Naive thymus-derived CD4-positive, alpha-beta T cell (primary cell): ENCODE results near the gene HTR1B. TPM values are rescaled to one million over a fixed set of nuclear protein-coding genes. Genes with fewer than 3 reads are reported as not detected.

Experiments
- ATAC-seq: fragments of 150-1000 bp; cut with Tn5 transposase; 2 replicates; pipeline ENCODE4 v1.10.0; 2021; ENCODE audit warnings: mild to moderate bottlenecking, moderate library complexity
- CTCF ChIA-PET: fragments of 350-600 bp; sonication (Branson Sonifier 250); formaldehyde crosslinking; loops from one replicate; lab custom pipeline; 2021; ENCODE audit warnings: antibody characterized with exemption; lab: Charles Lee
- POLR2A ChIA-PET: fragments of 350-600 bp; sonication (Branson Sonifier 250); formaldehyde crosslinking; loops from one replicate; lab custom pipeline; 2021; ENCODE audit warnings: antibody characterized with exemption, inconsistent platforms; lab: Charles Lee
- DNase-seq, 9 donors: peaks; one replicate each; pipeline versions ENCODE4 v3.0.0 to v3.0.0-alpha.2; 2020 to 2022; ENCODE audit warnings: mixed read lengths in 1 of 9
- H3K27ac ChIP-seq: one replicate; pipeline ENCODE4 v1.7.0; 2013; ENCODE audit warnings: mild to moderate bottlenecking, low read depth, low read length, moderate library complexity
- H3K27me3 ChIP-seq, 2 donors: one replicate each; pipeline ENCODE4 v1.7.0; 2013; ENCODE audit warnings: low read length in 2 of 2, mild to moderate bottlenecking in 2 of 2, moderate library complexity in 2 of 2; ENCODE audit not compliant: control insufficient read depth in 2 of 2, insufficient read depth in 2 of 2
- H3K36me3 ChIP-seq, 3 experiments: 1 replicate in 2 of 3; 2 replicates in 1 of 3; pipeline ENCODE4 v1.7.0; 2013; ENCODE audit warnings: low read length in 3 of 3, mild to moderate bottlenecking in 3 of 3, moderate library complexity in 1 of 3; ENCODE audit not compliant: insufficient read depth in 3 of 3, control insufficient read depth in 2 of 3
- H3K4me1 ChIP-seq, 2 donors: one replicate each; pipeline ENCODE4 v1.7.0; 2013; ENCODE audit warnings: low read length in 2 of 2, mild to moderate bottlenecking in 2 of 2, moderate library complexity in 1 of 2; ENCODE audit not compliant: control insufficient read depth in 2 of 2, insufficient read depth in 2 of 2
- H3K4me3 ChIP-seq: 2 replicates; pipeline ENCODE4 v1.7.0; 2013; ENCODE audit warnings: mild to moderate bottlenecking, low read length
- H3K9me3 ChIP-seq, 3 experiments: 1 replicate in 2 of 3; 2 replicates in 1 of 3; pipeline ENCODE4 v1.7.0; 2013; ENCODE audit warnings: low read length in 3 of 3; ENCODE audit not compliant: control insufficient read depth in 2 of 3
- H3K27ac Mint-ChIP-seq, 9 donors: one replicate each; pipeline ENCODE4 v1.8.0; 2020 to 2022; ENCODE audit warnings: mixed read lengths in 9 of 9, mild to moderate bottlenecking in 8 of 9, moderate library complexity in 5 of 9, inconsistent platforms in 2 of 9
- H3K27me3 Mint-ChIP-seq, 5 donors: one replicate each; pipeline ENCODE4 v1.8.0; 2021 to 2022; ENCODE audit warnings: mixed read lengths in 5 of 5, mild to moderate bottlenecking in 1 of 5
- H3K36me3 Mint-ChIP-seq, 5 donors: one replicate each; pipeline ENCODE4 v1.8.0; 2020 to 2022; ENCODE audit warnings: mixed read lengths in 5 of 5, mild to moderate bottlenecking in 3 of 5, inconsistent platforms in 1 of 5
- H3K4me1 Mint-ChIP-seq, 7 donors: one replicate each; pipeline ENCODE4 v1.8.0; 2020 to 2022; ENCODE audit warnings: mixed read lengths in 7 of 7, mild to moderate bottlenecking in 3 of 7, inconsistent platforms in 1 of 7
- H3K4me3 Mint-ChIP-seq, 10 donors: one replicate each; pipeline ENCODE4 v1.8.0; 2020 to 2022; ENCODE audit warnings: mild to moderate bottlenecking in 10 of 10, mixed read lengths in 10 of 10, moderate library complexity in 6 of 10, inconsistent platforms in 2 of 10
- H3K9me3 Mint-ChIP-seq, 11 donors: one replicate each; pipeline ENCODE4 v1.8.0; 2020 to 2022; ENCODE audit warnings: mixed read lengths in 11 of 11, mild to moderate bottlenecking in 4 of 11, inconsistent platforms in 1 of 11, moderate library complexity in 1 of 11
- intact Hi-C, 2 donors: fragments of 100-400 bp; cut with micrococcal nuclease; formaldehyde crosslinking; loops; one replicate each; pipeline ENCODE4 v1.15.1; 2023
- polyA plus RNA-seq, 2 donors: library from polyadenylated mRNA; unstranded; fragments of 300-500 nt; fragmentation: Illumina TruSeq; gene quantifications; one replicate each; pipeline ENCODE4 v1.2.3, GENCODE V29; 2021
- total RNA-seq, 6 experiments: library from RNA in 5 of 6; stranded (reverse) in 5 of 6; gene quantifications; 1 replicate in 5 of 6; 2 replicates in 1 of 6; pipeline ENCODE4 v1.2.3 and lab custom pipeline; 2021 to 2026

HTR1B gene, protein sequence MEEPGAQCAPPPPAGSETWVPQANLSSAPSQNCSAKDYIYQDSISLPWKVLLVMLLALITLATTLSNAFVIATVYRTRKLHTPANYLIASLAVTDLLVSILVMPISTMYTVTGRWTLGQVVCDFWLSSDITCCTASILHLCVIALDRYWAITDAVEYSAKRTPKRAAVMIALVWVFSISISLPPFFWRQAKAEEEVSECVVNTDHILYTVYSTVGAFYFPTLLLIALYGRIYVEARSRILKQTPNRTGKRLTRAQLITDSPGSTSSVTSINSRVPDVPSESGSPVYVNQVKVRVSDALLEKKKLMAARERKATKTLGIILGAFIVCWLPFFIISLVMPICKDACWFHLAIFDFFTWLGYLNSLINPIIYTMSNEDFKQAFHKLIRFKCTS
- total RNA-seq (not detected), polyA plus RNA-seq (not detected), total RNA-seq (lab: John Stamatoyannopoulos, UW) (not detected)

DNA sequence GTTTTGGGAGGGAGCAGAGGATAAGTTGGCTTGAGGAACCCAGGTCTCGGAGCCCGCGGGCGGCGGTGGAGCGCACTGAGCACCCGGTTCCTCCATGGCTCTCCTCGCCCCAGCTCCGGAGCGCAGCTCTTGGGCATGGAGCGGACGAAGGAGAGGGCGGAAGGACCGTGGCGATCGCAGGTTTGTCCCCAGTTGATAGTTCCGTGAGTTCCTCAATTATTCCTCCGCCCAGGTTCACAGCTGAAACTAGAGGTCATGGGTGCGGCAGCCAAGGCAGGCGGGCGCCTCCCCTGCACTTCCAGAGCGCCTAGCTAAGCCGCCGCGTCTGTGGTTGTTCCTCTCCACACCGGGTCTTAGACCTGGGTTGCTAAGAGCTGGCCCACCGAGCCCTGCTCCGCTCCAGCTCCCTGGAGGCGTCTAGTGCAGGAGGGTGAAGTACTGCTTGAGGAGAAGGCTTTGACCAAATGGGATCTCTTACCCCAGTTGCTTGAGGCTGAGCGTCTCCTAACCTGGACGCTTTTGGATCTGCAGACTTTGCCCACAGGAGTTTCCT is at the start of gene HTR1B:
HTR1B (minus strand) TSS at position 184 of the 553 bp plus-strand sequence; CDS start at position 96, 88 bp downstream.
- Mint-ChIP-seq H3K36me3 (peaks cover 0 to 10% (median 0%) of the 10 kb centered on the region in 5 donors), H3K27me3 (peaks cover 52 to 72% (median 62%) of the 10 kb centered on the region in 5 donors), H3K27ac (no peak within 1 kb of the TSS), H3K4me3 (peak within 1 kb of the TSS in 8 of 10 donors; percentile 16 to 78 (median 46)), H3K9me3 (peaks cover 0 to 24% (median 5%) of the 10 kb centered on the region in 11 donors), H3K4me1 (peaks cover 9 to 32% (median 22%) of the 10 kb centered on the region in 7 donors)
- ChIA-PET POLR2A (no interaction called here), CTCF (no interaction called here)
- Histone ChIP-seq H3K4me1 (peaks cover 0 to 4% of the 10 kb centered on the region in 2 donors), H3K36me3 (no peaks in the 10 kb centered on the region), H3K27ac (no peak within 1 kb of the TSS), H3K9me3 (no peaks in the 10 kb centered on the region), H3K4me3 (no peak within 1 kb of the TSS), H3K27me3 (peaks cover 0 to 3% of the 10 kb centered on the region in 2 donors)
- DNase-seq, result no peak
- intact Hi-C loops, result no loop called here
- ATAC-seq, result peak; percentile 26

DNA sequence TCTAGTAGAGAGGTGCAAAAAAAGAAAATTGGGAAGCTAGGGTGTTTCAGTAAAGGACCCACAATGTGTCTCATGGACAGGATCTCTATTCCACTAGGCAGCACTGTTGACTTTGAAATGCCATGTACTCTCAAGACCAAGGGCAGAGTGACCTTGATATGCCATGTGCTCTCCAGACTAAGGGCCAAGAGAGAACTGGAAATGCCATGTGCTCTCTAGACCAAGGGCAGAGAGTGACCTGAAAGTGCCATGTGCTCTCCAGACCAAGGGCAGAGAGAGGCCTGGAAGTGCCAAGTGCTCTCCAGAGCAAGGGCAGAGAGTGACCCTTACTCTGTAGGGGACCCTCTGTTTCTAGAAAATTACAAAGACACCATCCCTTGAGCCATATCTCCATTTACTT is 49.3 kb upstream of the HTR1B start:
- intact Hi-C loops, result no loop called here
- Mint-ChIP-seq H3K4me3 (no peak overlapping the region), H3K27ac (no peak overlapping the region), H3K9me3 (peaks cover 6 to 45% (median 25%) of the 10 kb centered on the region in 11 donors), H3K4me1 (no peaks in the 10 kb centered on the region), H3K27me3 (no peaks in the 10 kb centered on the region), H3K36me3 (peaks cover 0 to 6% (median 0%) of the 10 kb centered on the region in 5 donors)
- no peak overlapping the region for H3K27ac ChIP-seq
- H3K9me3 ChIP-seq, result peaks cover 0 to 8% (median 0%) of the 10 kb centered on the region in 3 experiments
- H3K27me3 ChIP-seq, result no peaks in the 10 kb centered on the region
- no peak for DNase-seq
- ChIA-PET CTCF (no interaction called here), POLR2A (no interaction called here)
- no peaks in the 10 kb centered on the region for H3K4me1 ChIP-seq
- H3K36me3 ChIP-seq, result no peaks in the 10 kb centered on the region
- H3K4me3 ChIP-seq, result no peak overlapping the region
- no peak for ATAC-seq

DNA sequence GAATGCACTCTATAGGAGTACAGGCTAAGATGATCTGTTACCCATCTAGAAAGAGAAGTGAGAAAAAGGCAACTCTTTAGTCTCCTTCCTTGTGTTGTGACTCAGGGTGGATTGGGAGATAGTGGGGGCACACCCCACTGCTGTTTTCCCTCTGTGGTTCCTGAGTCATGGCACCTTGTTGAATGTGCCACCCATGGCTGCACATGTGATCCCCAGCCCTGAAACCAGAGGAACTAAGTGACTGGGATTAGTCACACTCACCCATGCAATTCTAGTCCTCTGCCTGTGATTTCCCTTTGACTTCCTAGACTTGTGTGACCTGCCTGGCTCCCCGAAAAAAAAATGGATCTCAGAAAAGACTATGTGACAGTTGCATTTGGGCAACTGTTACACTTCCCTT is 48.6 kb upstream of the HTR1B start:
- Histone ChIP-seq H3K4me1 (no peaks in the 10 kb centered on the region), H3K9me3 (peaks cover 0 to 8% (median 0%) of the 10 kb centered on the region in 3 experiments), H3K27ac (no peak overlapping the region), H3K27me3 (no peaks in the 10 kb centered on the region), H3K36me3 (no peaks in the 10 kb centered on the region), H3K4me3 (no peak overlapping the region)
- H3K9me3 Mint-ChIP-seq, result peaks cover 6 to 48% (median 25%) of the 10 kb centered on the region in 11 donors
- ChIA-PET POLR2A (no interaction called here), CTCF (no interaction called here)
- no peaks in the 10 kb centered on the region for H3K4me1 Mint-ChIP-seq
- no peak for ATAC-seq
- DNase-seq, result no peak
- no peak overlapping the region for H3K4me3 Mint-ChIP-seq
- intact Hi-C loops, result no loop called here
- no peaks in the 10 kb centered on the region for H3K27me3 Mint-ChIP-seq
- no peak overlapping the region for H3K27ac Mint-ChIP-seq
- peaks cover 0 to 6% (median 0%) of the 10 kb centered on the region in 5 donors for H3K36me3 Mint-ChIP-seq

DNA sequence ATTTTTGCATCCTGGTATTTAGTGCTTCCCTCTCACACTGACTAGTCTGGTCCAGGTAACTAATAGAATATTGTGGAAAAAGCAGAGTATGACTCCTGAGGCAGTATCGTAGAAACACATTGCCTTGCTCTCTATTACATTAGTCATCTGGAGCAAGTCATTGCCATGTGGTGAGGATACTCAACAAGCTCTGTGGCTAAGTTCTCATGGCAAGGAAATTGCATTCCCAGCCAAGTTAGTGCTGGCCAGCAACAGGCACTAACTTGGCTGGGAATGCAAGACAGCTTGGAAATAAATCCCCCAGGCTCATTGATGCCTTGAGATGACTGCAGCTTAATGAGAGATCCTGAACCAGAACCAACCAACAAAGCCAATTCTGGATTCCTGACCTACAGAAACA is 39.7 kb upstream of the HTR1B start:
- no peaks in the 10 kb centered on the region for H3K36me3 ChIP-seq
- Mint-ChIP-seq H3K27ac (no peak overlapping the region), H3K27me3 (no peaks in the 10 kb centered on the region), H3K4me3 (no peak overlapping the region), H3K4me1 (no peaks in the 10 kb centered on the region), H3K36me3 (no peaks in the 10 kb centered on the region), H3K9me3 (peaks cover 0 to 4% (median 0%) of the 10 kb centered on the region in 11 donors)
- ChIA-PET POLR2A (no interaction called here), CTCF (no interaction called here)
- no peak overlapping the region for H3K4me3 ChIP-seq
- intact Hi-C loops, result no loop called here
- no peak overlapping the region for H3K27ac ChIP-seq
- H3K27me3 ChIP-seq, result no peaks in the 10 kb centered on the region
- H3K4me1 ChIP-seq, result no peaks in the 10 kb centered on the region
- DNase-seq, result no peak
- no peaks in the 10 kb centered on the region for H3K9me3 ChIP-seq
- ATAC-seq, result no peak

DNA sequence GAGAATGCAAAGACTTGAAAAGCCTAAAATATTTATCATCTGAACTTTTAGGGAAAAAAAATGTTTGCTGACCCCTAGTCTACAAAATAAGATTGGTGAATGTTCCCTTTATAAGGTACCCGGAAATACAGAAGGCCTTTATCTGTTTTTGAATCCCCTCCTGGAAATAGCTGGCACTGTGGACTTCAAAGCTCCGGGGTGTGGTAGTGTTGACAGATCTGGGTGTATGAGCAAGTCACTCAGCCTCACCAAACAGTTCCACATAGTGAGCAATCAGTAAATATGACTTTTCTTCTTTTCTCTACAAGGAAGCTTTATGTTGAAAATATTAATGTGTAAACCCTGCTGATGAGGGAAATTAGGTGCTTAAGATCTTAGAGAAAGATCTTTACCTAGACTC is 29.2 kb upstream of the HTR1B start:
- intact Hi-C loops, result no loop called here
- H3K4me3 Mint-ChIP-seq, result no peak overlapping the region
- CTCF ChIA-PET, result no interaction called here

DNA sequence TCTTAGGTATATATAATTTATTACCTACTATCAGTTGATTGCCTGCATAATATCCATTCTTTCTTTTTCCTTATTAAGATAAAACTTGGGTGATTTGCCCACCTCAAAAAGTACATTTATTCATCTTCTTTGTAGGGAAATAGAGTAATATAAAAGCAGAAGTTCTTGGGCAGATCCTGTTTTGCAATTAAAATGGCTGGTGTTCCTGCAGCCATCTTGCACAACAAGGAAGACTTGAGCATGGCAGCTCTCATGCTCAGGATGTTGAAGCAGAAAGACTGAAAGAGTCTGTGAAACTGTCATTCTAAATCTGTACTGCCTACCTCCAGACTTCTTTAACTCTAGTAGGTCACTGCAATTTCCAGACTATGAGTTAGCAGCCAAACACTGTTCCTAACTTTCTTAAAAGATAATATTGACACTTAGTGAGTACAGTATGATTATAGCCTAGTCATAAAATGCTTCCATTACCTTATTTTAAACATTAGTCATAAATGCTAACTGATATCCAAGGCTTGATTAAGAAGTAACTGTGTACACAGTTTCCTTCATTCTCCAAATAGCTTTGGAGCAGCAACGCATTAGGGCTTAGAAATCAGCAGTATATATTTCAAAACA is 24.6 kb upstream of the HTR1B start:
- H3K27me3 Mint-ChIP-seq, result peaks cover 0 to 3% (median 0%) of the 10 kb centered on the region in 5 donors
- H3K9me3 ChIP-seq, result no peaks in the 10 kb centered on the region
- H3K27ac ChIP-seq, result no peak overlapping the region
- intact Hi-C loops, result no loop called here
- H3K4me1 Mint-ChIP-seq, result no peaks in the 10 kb centered on the region
- DNase-seq (no peak), ATAC-seq (no peak)
- no peak overlapping the region for H3K27ac Mint-ChIP-seq
- H3K4me3 ChIP-seq, result no peak overlapping the region
- H3K4me1 ChIP-seq, result no peaks in the 10 kb centered on the region
- no peak overlapping the region for H3K4me3 Mint-ChIP-seq
- POLR2A ChIA-PET, result no interaction called here
- no peaks in the 10 kb centered on the region for H3K36me3 Mint-ChIP-seq
- CTCF ChIA-PET, result no interaction called here
- H3K36me3 ChIP-seq, result no peaks in the 10 kb centered on the region
- peaks cover 0 to under 1% (median 0%) of the 10 kb centered on the region in 11 donors for H3K9me3 Mint-ChIP-seq
- peaks cover 0 to 3% of the 10 kb centered on the region in 2 donors for H3K27me3 ChIP-seq

More for the DNA sequence above, 29.2 kb upstream of the HTR1B start:
- Mint-ChIP-seq H3K36me3 (no peaks in the 10 kb centered on the region), H3K9me3 (peaks cover 0 to 4% (median 0%) of the 10 kb centered on the region in 11 donors), H3K27me3 (peaks cover 0 to 11% (median 0%) of the 10 kb centered on the region in 5 donors), H3K4me1 (no peaks in the 10 kb centered on the region), H3K27ac (no peak overlapping the region)
- H3K4me3 ChIP-seq, result no peak overlapping the region
- no peak for DNase-seq
- peaks cover 0 to 3% of the 10 kb centered on the region in 2 donors for H3K27me3 ChIP-seq
- no peak for ATAC-seq
- no peaks in the 10 kb centered on the region for H3K4me1 ChIP-seq
- no peaks in the 10 kb centered on the region for H3K36me3 ChIP-seq
- no peak overlapping the region for H3K27ac ChIP-seq
- H3K9me3 ChIP-seq, result no peaks in the 10 kb centered on the region
- POLR2A ChIA-PET, result no interaction called here
